ENCODE measurements around the gene MYCBP2.
"Not testable (repeated sequence)": the region's sequence is repeated elsewhere in the genome, so short reads cannot be mapped to it uniquely, and the experiment has no call there.

MYCBP2 gene

GRCh38 chr13:77356155-77356554 lies 29.3 kb upstream of the MYCBP2 start:
- Histone ChIP-seq H3K36me3 (ENCODE audit: control insufficient read depth, insufficient read depth, low read length) (no peaks in the 10 kb centered on the region), H3K4me3 (replicated peaks; ENCODE audit: low read depth, low read length) (no peak overlapping the region), H3K27me3 (replicated peaks; ENCODE audit: control insufficient read depth, insufficient read depth, low read length) (no peaks in the 10 kb centered on the region)
- no peak for DNase-seq (ENCODE audit: extremely low read depth, insufficient read length)
- TF ChIP-seq, protein P1, sequence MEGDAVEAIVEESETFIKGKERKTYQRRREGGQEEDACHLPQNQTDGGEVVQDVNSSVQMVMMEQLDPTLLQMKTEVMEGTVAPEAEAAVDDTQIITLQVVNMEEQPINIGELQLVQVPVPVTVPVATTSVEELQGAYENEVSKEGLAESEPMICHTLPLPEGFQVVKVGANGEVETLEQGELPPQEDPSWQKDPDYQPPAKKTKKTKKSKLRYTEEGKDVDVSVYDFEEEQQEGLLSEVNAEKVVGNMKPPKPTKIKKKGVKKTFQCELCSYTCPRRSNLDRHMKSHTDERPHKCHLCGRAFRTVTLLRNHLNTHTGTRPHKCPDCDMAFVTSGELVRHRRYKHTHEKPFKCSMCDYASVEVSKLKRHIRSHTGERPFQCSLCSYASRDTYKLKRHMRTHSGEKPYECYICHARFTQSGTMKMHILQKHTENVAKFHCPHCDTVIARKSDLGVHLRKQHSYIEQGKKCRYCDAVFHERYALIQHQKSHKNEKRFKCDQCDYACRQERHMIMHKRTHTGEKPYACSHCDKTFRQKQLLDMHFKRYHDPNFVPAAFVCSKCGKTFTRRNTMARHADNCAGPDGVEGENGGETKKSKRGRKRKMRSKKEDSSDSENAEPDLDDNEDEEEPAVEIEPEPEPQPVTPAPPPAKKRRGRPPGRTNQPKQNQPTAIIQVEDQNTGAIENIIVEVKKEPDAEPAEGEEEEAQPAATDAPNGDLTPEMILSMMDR (IDR thresholded peaks at IDR 0.05; ENCODE audit: insufficient read depth, low read length, poor library complexity, severe bottlenecking): no peak

DNA sequence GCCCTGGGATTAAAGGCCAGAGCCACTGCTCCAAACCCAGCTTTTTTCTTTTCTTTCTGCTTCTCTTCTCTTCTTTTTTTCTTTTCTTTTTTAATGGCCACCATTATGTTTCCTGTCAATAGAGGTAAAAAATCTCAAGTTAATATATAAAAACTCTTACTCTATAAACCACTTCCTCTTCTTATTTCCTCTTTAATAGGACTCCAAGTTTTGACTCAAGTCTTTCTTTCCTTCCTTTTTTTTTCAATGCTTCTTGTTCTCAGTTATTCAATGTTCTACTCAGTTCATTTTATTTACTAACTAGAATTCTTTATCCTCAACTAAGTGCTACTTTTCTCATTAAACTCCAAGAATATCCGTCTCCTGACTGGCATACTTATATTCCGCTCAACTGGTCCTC lies 27.1 kb upstream of the MYCBP2 start:
- no peak overlapping the region for H3K4me3 ChIP-seq (replicated peaks; ENCODE audit: low read depth, low read length)
- TF ChIP-seq, protein P1 (IDR thresholded peaks at IDR 0.05; ENCODE audit: insufficient read depth, low read length, poor library complexity, severe bottlenecking): no peak
- DNase-seq (ENCODE audit: extremely low read depth, insufficient read length): no peak
- H3K36me3 ChIP-seq (ENCODE audit: control insufficient read depth, insufficient read depth, low read length): no peaks in the 10 kb centered on the region
- no peaks in the 10 kb centered on the region for H3K27me3 ChIP-seq (replicated peaks; ENCODE audit: control insufficient read depth, insufficient read depth, low read length)

DNA sequence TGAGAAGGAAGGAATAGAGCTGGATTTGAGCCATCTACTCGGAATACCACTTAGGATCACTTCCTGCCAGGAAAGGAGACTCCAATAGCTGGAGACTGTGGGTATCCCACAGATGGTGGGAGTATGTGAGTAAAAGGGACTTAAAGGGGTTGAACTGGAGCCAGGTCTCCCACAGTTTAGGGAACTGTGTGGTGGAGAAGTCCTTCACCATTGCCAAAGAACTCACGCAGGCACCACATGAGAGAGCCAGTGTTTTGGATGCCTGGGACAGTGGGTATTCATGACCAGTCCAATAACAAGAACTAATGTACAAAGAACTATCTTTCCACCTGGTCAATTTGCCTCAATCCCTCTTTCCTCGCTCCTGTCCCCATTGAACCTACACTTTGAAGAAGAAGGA lies 24.4 kb upstream of the MYCBP2 start:
- no peak for DNase-seq (ENCODE audit: extremely low read depth, insufficient read length)
- no peaks in the 10 kb centered on the region for H3K27me3 ChIP-seq (replicated peaks; ENCODE audit: control insufficient read depth, insufficient read depth, low read length)
- no peaks in the 10 kb centered on the region for H3K36me3 ChIP-seq (ENCODE audit: control insufficient read depth, insufficient read depth, low read length)
- TF ChIP-seq, protein P1 (IDR thresholded peaks at IDR 0.05; ENCODE audit: insufficient read depth, low read length, poor library complexity, severe bottlenecking): no peak
- no peak overlapping the region for H3K4me3 ChIP-seq (replicated peaks; ENCODE audit: low read depth, low read length)

DNA sequence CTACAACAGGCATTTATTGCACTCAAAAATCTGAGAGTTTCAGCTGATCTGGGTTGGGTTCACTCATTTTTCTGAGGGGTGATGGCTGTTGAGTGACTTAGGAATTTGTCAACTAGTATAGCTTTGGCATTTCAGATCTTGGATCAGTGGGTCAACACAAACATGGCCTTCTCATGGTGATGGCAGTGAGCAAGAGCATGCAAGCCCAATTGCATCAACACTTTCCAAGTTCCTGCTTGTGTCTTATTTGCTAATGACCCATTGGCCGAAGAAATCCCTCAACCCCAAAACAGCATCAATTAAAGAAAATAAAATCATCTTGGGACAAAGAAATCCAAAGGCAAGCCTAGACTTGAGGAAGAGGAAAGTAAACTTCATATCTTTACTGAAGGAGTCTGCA lies 23.9 kb upstream of the MYCBP2 start:
- TF ChIP-seq, protein P1 (IDR thresholded peaks at IDR 0.05; ENCODE audit: insufficient read depth, low read length, poor library complexity, severe bottlenecking): no peak
- H3K4me3 ChIP-seq (replicated peaks; ENCODE audit: low read depth, low read length): no peak overlapping the region
- H3K36me3 ChIP-seq (ENCODE audit: control insufficient read depth, insufficient read depth, low read length): no peaks in the 10 kb centered on the region
- H3K27me3 ChIP-seq (replicated peaks; ENCODE audit: control insufficient read depth, insufficient read depth, low read length): no peaks in the 10 kb centered on the region
- DNase-seq (ENCODE audit: extremely low read depth, insufficient read length): no peak

GRCh38 chr13:77349365-77349764 lies 22.5 kb upstream of the MYCBP2 start:
- Histone ChIP-seq H3K36me3 (ENCODE audit: control insufficient read depth, insufficient read depth, low read length) (no peaks in the 10 kb centered on the region), H3K27me3 (replicated peaks; ENCODE audit: control insufficient read depth, insufficient read depth, low read length) (no peaks in the 10 kb centered on the region), H3K4me3 (replicated peaks; ENCODE audit: low read depth, low read length) (no peak overlapping the region)
- TF ChIP-seq, protein P1 (IDR thresholded peaks at IDR 0.05; ENCODE audit: insufficient read depth, low read length, poor library complexity, severe bottlenecking): no peak
- no peak for DNase-seq (ENCODE audit: extremely low read depth, insufficient read length)

- not testable (repeated sequence) for H3K4me3 ChIP-seq (replicated peaks; ENCODE audit: low read depth, low read length); H3K27me3 ChIP-seq (replicated peaks; ENCODE audit: control insufficient read depth, insufficient read depth, low read length); DNase-seq (ENCODE audit: extremely low read depth, insufficient read length); H3K36me3 ChIP-seq (ENCODE audit: control insufficient read depth, insufficient read depth, low read length)
Measured at GRCh38 chr13:77347351-77347750, 20.5 kb upstream of the MYCBP2 start.

Data from GM06990 (cell line).